PC-3 (cell line): ENCODE measurements around the gene ASPRV1. TPM values are rescaled to one million over a fixed set of nuclear protein-coding genes. Genes with fewer than 3 reads are reported as not detected.

Source experiments
- ATAC-seq: fragments of 200-7000 bp; cut with Tn5 transposase; 2 replicates; pipeline ENCODE4 v1.9.1; 2020; ENCODE audit warnings: mild to moderate bottlenecking, moderate library complexity
- BruUV-seq: library from RNA; stranded (reverse); fragments of 400-500 nt; replicated peaks from 2 replicates; lab custom pipeline; 2021; lab: Mats Ljungman, UMichigan
- CTCF ChIA-PET: fragments of 300-600 bp; sonication (Branson Sonifier 250); formaldehyde crosslinking; loops from one replicate; lab custom pipeline; 2022; ENCODE audit warnings: antibody characterized with exemption; lab: Charles Lee
- POLR2A ChIA-PET: fragments of 300-600 bp; sonication (Branson Sonifier 250); formaldehyde crosslinking; loops from one replicate; lab custom pipeline; 2022; ENCODE audit warnings: antibody characterized with exemption; ENCODE audit not compliant: unreplicated experiment; lab: Charles Lee
- DNase-seq: peaks from one replicate; pipeline ENCODE4 v3.0.0-alpha.2; 2015
- H2AFZ ChIP-seq: fragments of 300-600 bp; sonication (generic); 2 replicates; pipeline ENCODE4 v1.6.0; 2016; ENCODE audit warnings: antibody characterized with exemption, low read length
- H3F3A ChIP-seq: fragments of 300-600 bp; sonication (generic); one replicate; pipeline ENCODE4 v1.6.0; 2017; ENCODE audit warnings: antibody characterized with exemption, low read length, control low read depth, mild to moderate bottlenecking; ENCODE audit not compliant: unreplicated experiment
- H3K27ac ChIP-seq: fragments of 300-600 bp; sonication (generic); 2 replicates; pipeline ENCODE4 v1.5.1; 2016; ENCODE audit warnings: mild to moderate bottlenecking, low read length
- H3K27me3 ChIP-seq: fragments of 300-600 bp; sonication (generic); 2 replicates; pipeline ENCODE4 v1.6.1; 2016; ENCODE audit warnings: low read length, mixed read lengths
- H3K36me3 ChIP-seq: fragments of 300-600 bp; sonication (generic); 2 replicates; pipeline ENCODE4 v1.6.1; 2016; ENCODE audit warnings: low read depth, mixed run types, low read length, mixed read lengths
- H3K4me1 ChIP-seq: fragments of 300-600 bp; sonication (generic); 2 replicates; pipeline ENCODE4 v1.5.1; 2016; ENCODE audit warnings: low read length; ENCODE audit not compliant: insufficient read depth
- H3K4me2 ChIP-seq: fragments of 300-600 bp; sonication (generic); 2 replicates; pipeline ENCODE4 v1.6.0; 2016; ENCODE audit warnings: low read length
- H3K4me3 ChIP-seq: fragments of 300-600 bp; sonication (generic); 2 replicates; pipeline ENCODE4 v1.5.1; 2016; ENCODE audit warnings: mild to moderate bottlenecking, low read length, mixed read lengths
- H3K79me2 ChIP-seq: fragments of 300-600 bp; sonication (generic); 2 replicates; pipeline ENCODE4 v1.6.1; 2017; ENCODE audit warnings: low read length, mixed read lengths
- H3K9ac ChIP-seq: fragments of 300-600 bp; sonication (generic); 2 replicates; pipeline ENCODE4 v1.6.0; 2016; ENCODE audit warnings: mild to moderate bottlenecking, low read length
- H3K9me2 ChIP-seq: fragments of 300-600 bp; sonication (generic); replicated peaks from 2 replicates; pipeline ENCODE4 v1.6.1; 2016; ENCODE audit warnings: mixed run types, low read length, mixed read lengths
- H3K9me3 ChIP-seq: fragments of 300-600 bp; sonication (generic); 2 replicates; pipeline ENCODE4 v1.6.1; 2016; ENCODE audit warnings: low read length, mixed read lengths
- H4K20me1 ChIP-seq: fragments of 300-600 bp; sonication (generic); 2 replicates; pipeline ENCODE4 v1.6.1; 2016; ENCODE audit warnings: low read length, mixed read lengths
- CTCF ChIP-seq: fragments of 300-600 bp; sonication (generic); conservative IDR thresholded peaks from 2 replicates; pipeline ENCODE4 v1.5.1; 2017; ENCODE audit warnings: antibody characterized with exemption, low read depth, mild to moderate bottlenecking, low read length
- EZH2 ChIP-seq: fragments of 300-600 bp; sonication (generic); IDR thresholded peaks from one replicate; pipeline ENCODE4 v1.6.1; 2017; ENCODE audit warnings: antibody characterized with exemption, mild to moderate bottlenecking, low read length; ENCODE audit not compliant: unreplicated experiment
- EZH2phosphoT487 ChIP-seq: fragments of 300-600 bp; sonication (generic); IDR thresholded peaks from 2 replicates; pipeline ENCODE4 v1.6.1; 2018; ENCODE audit warnings: mild to moderate bottlenecking, antibody characterized with exemption, low read length, borderline replicate concordance
- intact Hi-C: fragments of 100-400 bp; cut with micrococcal nuclease; formaldehyde crosslinking; loops from 2 replicates; pipeline ENCODE4 v1.9.0; 2023
- total RNA-seq: library from RNA; depleted of rRNA; stranded (reverse); fragments of >200 nt; gene quantifications from 2 replicates; pipeline ENCODE4 v1.2.3, GENCODE V29; 2014

ASPRV1 gene
- total RNA-seq, 1 experiment from 2014 or later, result not detected

- ATAC-seq (peak; percentile 24; the same call in 1 of the 2 replicates), DNase-seq (peak; percentile 11)
- H3K4me1 ChIP-seq, result no peaks in the 10 kb centered on the region
- no peaks in the 10 kb centered on the region for H3K27me3 ChIP-seq
- H3K36me3 ChIP-seq, result no peaks in the 10 kb centered on the region
- no peaks in the 10 kb centered on the region for H3K79me2 ChIP-seq
- H3F3A ChIP-seq, result no peaks in the 10 kb centered on the region
- no peak overlapping the region for H3K4me3 ChIP-seq
- no peak overlapping the region for H3K27ac ChIP-seq
- no peak overlapping the region for H3K9ac ChIP-seq
- no peaks in the 10 kb centered on the region for H3K9me3 ChIP-seq
- ChIA-PET CTCF (no interaction called here), POLR2A (interaction anchor here (0.6 kb wide), 1 partner anchor 746 kb away, joined by 5 read pairs; no protein-coding TSS in a partner anchor)
- TF ChIP-seq CTCF (no peak), EZH2phosphoT487 (no peak), EZH2 (no peak)
- no peaks in the 10 kb centered on the region for H4K20me1 ChIP-seq
- no peaks in the 10 kb centered on the region for H3K9me2 ChIP-seq
- H2AFZ ChIP-seq, result no peak overlapping the region
- no TSS peak for BruUV-seq
- intact Hi-C loops, result no loop called here
- no peak overlapping the region for H3K4me2 ChIP-seq
Observed at GRCh38 chr2:69979902-69980807, 18.7 kb upstream of the ASPRV1 start.

- Histone ChIP-seq H3K36me3 (no peaks in the 10 kb centered on the region), H3K4me3 (no peak overlapping the region), H3K27ac (no peak overlapping the region), H3K9me2 (no peaks in the 10 kb centered on the region), H3K27me3 (no peaks in the 10 kb centered on the region), H3F3A (no peaks in the 10 kb centered on the region), H3K9ac (no peak overlapping the region), H3K4me2 (no peak overlapping the region), H3K9me3 (no peaks in the 10 kb centered on the region), H3K4me1 (no peaks in the 10 kb centered on the region), H4K20me1 (no peaks in the 10 kb centered on the region), H2AFZ (no peak overlapping the region), H3K79me2 (no peaks in the 10 kb centered on the region)
- ChIA-PET CTCF (interaction anchor here (0.5 kb wide), 1 partner anchor 146 kb away, joined by 3 read pairs; no protein-coding TSS in a partner anchor), POLR2A (no interaction called here)
- ATAC-seq, result no peak
- TF ChIP-seq EZH2, result no peak
- no peak for DNase-seq
- BruUV-seq, result no TSS peak
- intact Hi-C loops, result no loop called here
Observed at GRCh38 chr2:69977906-69978482, 16.6 kb upstream of the ASPRV1 start.

- no peak overlapping the region for H3K4me3 ChIP-seq
- H3F3A ChIP-seq, result no peaks in the 10 kb centered on the region
- no peaks in the 10 kb centered on the region for H3K4me1 ChIP-seq
- H3K27me3 ChIP-seq, result no peaks in the 10 kb centered on the region
- H3K9me2 ChIP-seq, result no peaks in the 10 kb centered on the region
- H3K4me2 ChIP-seq, result no peak overlapping the region
- CTCF ChIA-PET, result no interaction called here
- no peaks in the 10 kb centered on the region for H4K20me1 ChIP-seq
- no peak overlapping the region for H3K27ac ChIP-seq
- no peak overlapping the region for H3K9ac ChIP-seq
- no peaks in the 10 kb centered on the region for H3K36me3 ChIP-seq
- POLR2A ChIA-PET, result no interaction called here
- intact Hi-C loops, result no loop called here
- DNase-seq (no peak), ATAC-seq (no peak)
- no peak for TF ChIP-seq EZH2phosphoT487
- no peak for TF ChIP-seq EZH2
- TF ChIP-seq CTCF, result no peak
- H3K9me3 ChIP-seq, result no peaks in the 10 kb centered on the region
- no peaks in the 10 kb centered on the region for H3K79me2 ChIP-seq
- BruUV-seq, result no TSS peak
- H2AFZ ChIP-seq, result no peak overlapping the region
Observed at GRCh38 chr2:69977186-69977585, 15.8 kb upstream of the ASPRV1 start.
